ENCODE measurements around the gene ZNF597. TPM values are rescaled to one million over a fixed set of nuclear protein-coding genes. Genes with fewer than 3 reads are reported as not detected.

ZNF597 gene
- total RNA-seq, 2 experiments from 2014 or later = 1.9 to 2.1 TPM

DNA sequence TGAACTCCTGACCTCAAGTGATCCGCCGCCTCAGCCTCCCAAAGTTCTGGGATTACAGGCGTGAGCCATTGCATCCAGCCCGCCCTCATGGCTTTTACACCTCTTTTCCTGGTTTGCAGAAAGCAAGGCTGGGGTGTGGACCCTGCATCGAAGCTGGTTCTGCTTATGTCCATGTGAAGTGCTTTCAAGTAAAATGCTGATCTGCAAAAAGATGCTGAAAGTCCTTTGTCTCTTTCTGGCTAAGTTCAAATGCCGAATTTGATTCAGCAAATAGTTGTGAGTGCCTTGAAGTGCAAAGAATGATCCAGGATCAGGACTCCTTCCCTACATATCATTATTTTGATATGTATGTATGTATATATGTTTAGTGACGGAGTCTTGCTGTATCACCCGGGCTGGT, 17.3 kb upstream of the ZNF597 start:
- no peak for DNase-seq (ENCODE audit: low spot score)
- H3K4me2 ChIP-seq (ENCODE audit: low read length) = no peak overlapping the region
- TF ChIP-seq EZH2phosphoT487 (IDR thresholded peaks at IDR 0.05; ENCODE audit: borderline replicate concordance, low read depth, low read length) (no peak), CTCF (conservative IDR thresholded peaks at IDR 0.05; ENCODE audit: low read length) (no peak)
- no peaks in the 10 kb centered on the region for H3K9me2 ChIP-seq (ENCODE audit: insufficient read depth, low read length)
- BruUV-seq (replicated peaks) = no TSS peak
- peaks cover 49% of the 10 kb centered on the region for H3K4me1 ChIP-seq (ENCODE audit: insufficient read depth, low read length, poor library complexity, severe bottlenecking)
- intact Hi-C loops (cut with micrococcal nuclease; ENCODE audit: unreplicated experiment) = no loop called here
- ChIA-PET CTCF (ENCODE audit: unreplicated experiment) (no interaction called here), POLR2A (no interaction called here)
- peaks cover 70% of the 10 kb centered on the region for H3K79me2 ChIP-seq (ENCODE audit: insufficient read depth, low read depth, low read length)
- peaks cover 11% of the 10 kb centered on the region; the same call in 1 of the 2 replicates for H4K20me1 ChIP-seq (ENCODE audit: insufficient read depth, low read length)
- H3K9me3 ChIP-seq (ENCODE audit: low read length) = no peaks in the 10 kb centered on the region
- peaks cover 9% of the 10 kb centered on the region; the same call in 1 of the 2 replicates for H3K36me3 ChIP-seq (ENCODE audit: insufficient read depth, low read length)
- no peak overlapping the region for H2AFZ ChIP-seq (ENCODE audit: low read length)
- H3K4me3 ChIP-seq (ENCODE audit: low read depth, low read length, poor library complexity, severe bottlenecking) = no peak overlapping the region
- no peak overlapping the region for H3K27ac ChIP-seq (ENCODE audit: low read depth, low read length, poor library complexity, severe bottlenecking)

DNA sequence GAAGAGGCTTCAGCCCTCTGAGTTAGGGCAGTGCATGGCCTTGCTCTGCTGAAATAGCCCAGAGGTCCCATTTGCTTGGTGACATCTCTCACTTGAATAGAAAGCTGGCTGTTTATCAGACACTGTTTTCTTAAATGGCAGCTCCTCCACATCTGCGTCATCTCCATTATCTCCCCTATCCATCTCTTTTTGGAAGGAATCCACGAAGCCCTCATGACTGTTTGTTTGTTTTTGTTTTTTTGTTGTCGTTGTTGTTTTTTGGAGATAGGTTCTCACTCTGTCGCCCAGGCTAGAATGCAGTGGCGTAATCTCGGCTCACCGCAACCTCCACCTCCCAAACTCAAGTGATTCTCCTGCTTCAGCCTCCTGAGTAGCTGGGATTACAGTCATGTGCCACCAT, 16.8 kb upstream of the ZNF597 start:
- TF ChIP-seq EZH2phosphoT487 (IDR thresholded peaks at IDR 0.05; ENCODE audit: borderline replicate concordance, low read depth, low read length) (no peak), CTCF (conservative IDR thresholded peaks at IDR 0.05; ENCODE audit: low read length) (no peak)
- Histone ChIP-seq H3K9me3 (ENCODE audit: low read length) (no peaks in the 10 kb centered on the region), H3K9me2 (ENCODE audit: insufficient read depth, low read length) (no peaks in the 10 kb centered on the region), H3K79me2 (ENCODE audit: insufficient read depth, low read depth, low read length) (peaks cover 66% of the 10 kb centered on the region), H4K20me1 (ENCODE audit: insufficient read depth, low read length) (peaks cover 11% of the 10 kb centered on the region; the same call in 1 of the 2 replicates), H2AFZ (ENCODE audit: low read length) (no peak overlapping the region), H3K4me2 (ENCODE audit: low read length) (peak overlapping the region; percentile 97), H3K36me3 (ENCODE audit: insufficient read depth, low read length) (0 out of 2 replicates have a peak, but pooled peaks cover 5% of the 10 kb centered on the region), H3K4me1 (ENCODE audit: insufficient read depth, low read length, poor library complexity, severe bottlenecking) (peaks cover 49% of the 10 kb centered on the region), H3K4me3 (ENCODE audit: low read depth, low read length, poor library complexity, severe bottlenecking) (no peak overlapping the region), H3K27ac (ENCODE audit: low read depth, low read length, poor library complexity, severe bottlenecking) (no peak overlapping the region)
- CTCF ChIA-PET (ENCODE audit: unreplicated experiment) = no interaction called here
- intact Hi-C loops (cut with micrococcal nuclease; ENCODE audit: unreplicated experiment) = no loop called here
- DNase-seq (ENCODE audit: low spot score) = no peak
- BruUV-seq (replicated peaks) = no TSS peak
- POLR2A ChIA-PET = no interaction called here

- ChIA-PET POLR2A (no interaction called here), CTCF (ENCODE audit: unreplicated experiment) (no interaction called here)
- Histone ChIP-seq H3K9me3 (ENCODE audit: low read length) (no peaks in the 10 kb centered on the region), H3K27ac (ENCODE audit: low read depth, low read length, poor library complexity, severe bottlenecking) (peak overlapping the region; percentile 45), H3K36me3 (ENCODE audit: insufficient read depth, low read length) (0 out of 2 replicates have a peak, but pooled peaks cover 1% of the 10 kb centered on the region), H4K20me1 (ENCODE audit: insufficient read depth, low read length) (peaks cover 11% of the 10 kb centered on the region; the same call in 1 of the 2 replicates), H3K9me2 (ENCODE audit: insufficient read depth, low read length) (no peaks in the 10 kb centered on the region), H2AFZ (ENCODE audit: low read length) (no peak overlapping the region), H3K79me2 (ENCODE audit: insufficient read depth, low read depth, low read length) (peaks cover 62% of the 10 kb centered on the region), H3K4me2 (ENCODE audit: low read length) (peak overlapping the region; percentile 97), H3K4me1 (ENCODE audit: insufficient read depth, low read length, poor library complexity, severe bottlenecking) (peaks cover 49% of the 10 kb centered on the region), H3K4me3 (ENCODE audit: low read depth, low read length, poor library complexity, severe bottlenecking) (peak overlapping the region; percentile 98)
- DNase-seq (ENCODE audit: low spot score) = no peak
- BruUV-seq (replicated peaks) = TSS peak; percentile 52
- TF ChIP-seq CTCF (conservative IDR thresholded peaks at IDR 0.05; ENCODE audit: low read length) (no peak), EZH2phosphoT487 (IDR thresholded peaks at IDR 0.05; ENCODE audit: borderline replicate concordance, low read depth, low read length) (no peak)
- intact Hi-C loops (cut with micrococcal nuclease; ENCODE audit: unreplicated experiment) = loop anchor here (2.0 to 5.0 kb wide), 3 partner anchors 41 to 177 kb away; partner anchors contain the start of genes CLUAP1, ZNF174, ZNF263 and ZSCAN32
Observed at GRCh38 chr16:3459401-3460090, 16.2 kb upstream of the ZNF597 start.
